Endothelial cell of umbilical vein (primary cell): ENCODE measurements around the gene MARCKSL1. TPM values are rescaled to one million over a fixed set of nuclear protein-coding genes. Genes with fewer than 3 reads are reported as not detected.

ENCODE experiments used
- BruUV-seq: library from RNA; stranded (reverse); fragments of 400-500 nt; replicated peaks from 2 replicates; lab custom pipeline; 2021; lab: Mats Ljungman, UMichigan
- CTCF ChIA-PET: fragments of 300-600, 350-600 bp; sonication (Branson Sonifier 250); formaldehyde crosslinking; loops from one replicate; lab custom pipeline; 2021; ENCODE audit warnings: antibody characterized with exemption, inconsistent platforms; lab: Charles Lee
- POLR2A ChIA-PET: fragments of 300-600, 350-600 bp; sonication (Branson Sonifier 250); formaldehyde crosslinking; loops from one replicate; lab custom pipeline; 2021; ENCODE audit warnings: antibody characterized with exemption, inconsistent platforms; lab: Charles Lee
- DNase-seq: peaks from one replicate; pipeline ENCODE4 v3.0.0-alpha.2; 2011; ENCODE audit warnings: low read depth, low spot score
- FAIRE-seq: peaks from 2 replicates; lab custom pipeline; 2011; peaks lifted over from hg19 to GRCh38; lab: Jason Lieb, UNC
- H2AFZ ChIP-seq: 2 replicates; pipeline ENCODE4 v1.6.0; 2012; ENCODE audit warnings: low read depth, low read length, control low read depth, inconsistent platforms
- H3K27ac ChIP-seq: 2 replicates; pipeline ENCODE4 v1.5.1; 2011; ENCODE audit warnings: low read depth, mild to moderate bottlenecking, control low read depth, low read length, moderate library complexity; ENCODE audit not compliant: insufficient read depth
- H3K27me3 ChIP-seq, 2 experiments: 2 replicates each; pipeline versions ENCODE4 v1.6.0 to v1.6.1; 2011; ENCODE audit warnings: low read length in 2 of 2, mixed read lengths in 1 of 2; ENCODE audit not compliant: control insufficient read depth in 2 of 2, insufficient read depth in 2 of 2
- H3K36me3 ChIP-seq, 2 experiments: 2 replicates in 1 of 2; 3 replicates in 1 of 2; pipeline ENCODE4 v1.5.1; 2011; ENCODE audit warnings: low read length in 2 of 2, mild to moderate bottlenecking in 1 of 2, moderate library complexity in 1 of 2; ENCODE audit not compliant: control insufficient read depth in 2 of 2, insufficient read depth in 2 of 2; ENCODE audit errors: extremely low read depth in 1 of 2
- H3K4me1 ChIP-seq: 3 replicates; pipeline ENCODE4 v1.5.1; 2011; ENCODE audit warnings: mild to moderate bottlenecking, low read length; ENCODE audit not compliant: control insufficient read depth, insufficient read depth; ENCODE audit errors: extremely low read depth
- H3K4me2 ChIP-seq: 2 replicates; pipeline ENCODE4 v1.6.1; 2011; ENCODE audit warnings: low read length, control low read depth, mixed read lengths; ENCODE audit not compliant: insufficient read depth
- H3K4me3 ChIP-seq, 3 experiments: fragments of 200-600 bp in 1 of 3; sonication (generic), shearing (Covaris generic) in 1 of 3; replicated peaks in 1 of 3; 2 replicates each; pipeline ENCODE4 v1.5.1; 2011 to 2016; ENCODE audit warnings: control low read depth in 3 of 3, low read length in 3 of 3, mild to moderate bottlenecking in 2 of 3, inconsistent platforms in 1 of 3, low read depth in 1 of 3, moderate library complexity in 1 of 3; ENCODE audit not compliant: insufficient read depth in 1 of 3
- H3K79me2 ChIP-seq: 2 replicates; pipeline ENCODE4 v1.6.0; 2012; ENCODE audit warnings: low read length, inconsistent platforms; ENCODE audit not compliant: control insufficient read depth, insufficient read depth
- H3K9ac ChIP-seq: replicated peaks from 2 replicates; pipeline ENCODE3; 2011; ENCODE audit warnings: low read length, control low read depth; ENCODE audit not compliant: insufficient read depth; ENCODE audit errors: extremely low read depth
- H3K9me1 ChIP-seq: replicated peaks from 3 replicates; pipeline ENCODE4 v1.6.0; 2011; ENCODE audit warnings: mild to moderate bottlenecking, low read length; ENCODE audit not compliant: control insufficient read depth, insufficient read depth; ENCODE audit errors: extremely low read depth
- H3K9me3 ChIP-seq: replicated peaks from 2 replicates; pipeline ENCODE4 v1.5.1; 2012; ENCODE audit warnings: low read length, inconsistent platforms; ENCODE audit not compliant: control insufficient read depth, insufficient read depth
- H4K20me1 ChIP-seq: replicated peaks from 2 replicates; pipeline ENCODE3; 2011; ENCODE audit warnings: mild to moderate bottlenecking, low read length; ENCODE audit not compliant: control insufficient read depth, insufficient read depth; ENCODE audit errors: extremely low read depth
- EZH2 ChIP-seq: IDR thresholded peaks from 2 replicates; pipeline ENCODE4 v1.6.1; 2012; ENCODE audit warnings: borderline replicate concordance, low read depth, mild to moderate bottlenecking, moderate library complexity, low read length, inconsistent platforms; ENCODE audit not compliant: severe bottlenecking
- FOS ChIP-seq: IDR thresholded peaks from 2 replicates; pipeline ENCODE4 v1.6.1; 2011; ENCODE audit warnings: mild to moderate bottlenecking, low read length, moderate library complexity, borderline replicate concordance; ENCODE audit not compliant: insufficient read depth
- GATA2 ChIP-seq: IDR thresholded peaks from 2 replicates; pipeline ENCODE4 v1.7.0; 2011; ENCODE audit warnings: low read depth, mild to moderate bottlenecking, moderate library complexity, mixed read lengths, low read length; ENCODE audit not compliant: insufficient read length, insufficient read depth
- JUN ChIP-seq: IDR thresholded peaks from 2 replicates; pipeline ENCODE4 v1.6.1; 2011; ENCODE audit warnings: borderline replicate concordance, low read depth; ENCODE audit not compliant: insufficient read length, insufficient read depth
- MAX ChIP-seq: IDR thresholded peaks from 2 replicates; pipeline ENCODE4 v1.6.1; 2011; ENCODE audit not compliant: insufficient read depth, insufficient read length
- MYC ChIP-seq: IDR thresholded peaks from one replicate; pipeline ENCODE4 v1.6.1; 2011; ENCODE audit warnings: mild to moderate bottlenecking, low read depth, low read length
- POLR2A ChIP-seq: IDR thresholded peaks from 2 replicates; pipeline ENCODE4 v1.6.1; 2012; ENCODE audit warnings: low read depth, mild to moderate bottlenecking, control low read depth, low read length
- POLR2AphosphoS5 ChIP-seq: IDR thresholded peaks from 2 replicates; pipeline ENCODE4 v1.6.1; 2012; ENCODE audit warnings: low read depth, mild to moderate bottlenecking, control low read depth, low read length, moderate library complexity; ENCODE audit not compliant: insufficient read depth
- dilution Hi-C: fragments of 300-500 bp; cut with MboI; formaldehyde crosslinking; loops from one replicate; pipeline ENCODE4 v1.15.0; 2019; ENCODE audit warnings: low sequenced_read_pairs; ENCODE audit not compliant: extremely low pct_ligation_motif_present
- intact Hi-C: fragments of 100-400 bp; cut with micrococcal nuclease; formaldehyde crosslinking; loops from one replicate; pipeline ENCODE4 v1.10.0; 2022
- polyA plus RNA-seq, 4 experiments: library from polyadenylated mRNA; depleted of rRNA in 3 of 4; stranded (reverse) in 3 of 4; unstranded in 1 of 4; fragments of >200 nt; gene quantifications; 2 replicates each; pipeline versions ENCODE4 v1.2.1 to v1.2.3, GENCODE V29; 2011 to 2012; ENCODE audit warnings: missing spikeins in 1 of 4
- total RNA-seq: library from RNA; stranded (reverse); gene quantifications from 2 replicates; pipeline ENCODE4 v1.2.3, GENCODE V29; 2021
- TF ChIP-seq, protein P1 (sequence below), 2 donors: IDR thresholded peaks; 1 replicate in 1 of 2; 2 replicates in 1 of 2; pipeline ENCODE4 v1.5.1; 2011; ENCODE audit warnings: low read length in 2 of 2, mild to moderate bottlenecking in 2 of 2, moderate library complexity in 2 of 2, control low read depth in 1 of 2, inconsistent platforms in 1 of 2, low read depth in 1 of 2; ENCODE audit not compliant: insufficient read depth in 1 of 2; ENCODE audit errors: extremely low read depth in 1 of 2

Gene MARCKSL1
- total and polyA plus RNA-seq, 2 donors (not counting 3 experiments of a cell fraction or from before 2014, with no cell fraction given), result 265 to 318 TPM

DNA sequence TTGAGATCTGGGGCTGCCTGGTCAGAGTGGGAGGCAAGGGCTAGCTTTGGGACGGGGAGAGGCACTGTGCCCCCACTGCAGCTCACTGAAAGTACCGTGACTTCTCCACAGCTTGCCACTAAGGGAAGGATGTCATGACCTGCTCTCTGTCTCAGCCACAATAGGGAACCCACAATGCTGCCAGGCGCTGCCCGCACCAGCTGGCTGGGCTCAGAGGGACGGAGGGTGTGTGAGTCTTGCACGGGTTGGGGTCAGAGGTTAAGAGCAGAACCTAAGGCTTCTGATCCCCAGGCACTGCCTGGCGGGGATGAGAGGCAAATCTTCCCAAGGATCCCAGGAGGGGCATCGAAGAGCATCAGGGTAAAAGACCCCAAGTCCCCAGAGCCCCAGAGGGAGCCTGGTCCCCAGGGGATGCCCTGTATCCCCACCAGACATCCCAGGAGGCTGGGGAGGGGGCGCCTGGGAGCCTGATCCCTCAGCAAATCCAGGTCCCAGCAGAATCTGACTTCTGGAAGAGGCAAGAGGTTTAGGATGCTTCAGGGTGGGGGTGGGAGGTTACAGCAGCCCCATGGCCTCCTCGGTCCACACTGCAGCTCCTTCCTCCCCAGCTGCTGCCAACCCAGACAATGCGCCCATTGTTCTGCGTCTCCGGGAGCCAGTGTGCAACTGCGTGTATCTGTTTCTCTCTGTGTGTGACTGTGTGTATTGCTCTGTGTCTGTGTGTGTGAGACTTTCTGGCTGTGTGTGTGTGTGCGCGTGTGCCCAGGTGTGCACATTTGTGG is 2.0 kb upstream of the MARCKSL1 start:
- TF ChIP-seq, protein P1, sequence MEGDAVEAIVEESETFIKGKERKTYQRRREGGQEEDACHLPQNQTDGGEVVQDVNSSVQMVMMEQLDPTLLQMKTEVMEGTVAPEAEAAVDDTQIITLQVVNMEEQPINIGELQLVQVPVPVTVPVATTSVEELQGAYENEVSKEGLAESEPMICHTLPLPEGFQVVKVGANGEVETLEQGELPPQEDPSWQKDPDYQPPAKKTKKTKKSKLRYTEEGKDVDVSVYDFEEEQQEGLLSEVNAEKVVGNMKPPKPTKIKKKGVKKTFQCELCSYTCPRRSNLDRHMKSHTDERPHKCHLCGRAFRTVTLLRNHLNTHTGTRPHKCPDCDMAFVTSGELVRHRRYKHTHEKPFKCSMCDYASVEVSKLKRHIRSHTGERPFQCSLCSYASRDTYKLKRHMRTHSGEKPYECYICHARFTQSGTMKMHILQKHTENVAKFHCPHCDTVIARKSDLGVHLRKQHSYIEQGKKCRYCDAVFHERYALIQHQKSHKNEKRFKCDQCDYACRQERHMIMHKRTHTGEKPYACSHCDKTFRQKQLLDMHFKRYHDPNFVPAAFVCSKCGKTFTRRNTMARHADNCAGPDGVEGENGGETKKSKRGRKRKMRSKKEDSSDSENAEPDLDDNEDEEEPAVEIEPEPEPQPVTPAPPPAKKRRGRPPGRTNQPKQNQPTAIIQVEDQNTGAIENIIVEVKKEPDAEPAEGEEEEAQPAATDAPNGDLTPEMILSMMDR (IDR thresholded peaks at IDR 0.05; ENCODE audit: extremely low read depth in 1 of 2, insufficient read depth in 1 of 2, low read depth in 1 of 2, low read length in 2 of 2), result no peak
- TF ChIP-seq GATA2 (no peak), MAX (no peak), POLR2A (no peak), FOS (no peak), JUN (no peak), POLR2AphosphoS5 (no peak), MYC (no peak), EZH2 (no peak)
- Histone ChIP-seq H3K9me3 (no peaks in the 10 kb centered on the region), H3K9ac (no peak overlapping the region), H3K36me3 (peaks cover 5% of the 10 kb centered on the region in 2 experiments), H3K4me1 (peaks cover 14% of the 10 kb centered on the region), H3K27ac (no peak overlapping the region), H3K4me2 (no peak overlapping the region), H3K4me3 (no peak overlapping the region), H4K20me1 (no peaks in the 10 kb centered on the region), H3K9me1 (no peaks in the 10 kb centered on the region), H3K79me2 (peaks cover 19% of the 10 kb centered on the region), H3K27me3 (no peaks in the 10 kb centered on the region), H2AFZ (no peak overlapping the region)
- no peak for DNase-seq
- no peak for FAIRE-seq
- ChIA-PET POLR2A (interaction anchor here (0.6 to 1.3 kb wide), 2 partner anchors 10 to 23 kb away, joined by 3 to 5 read pairs; no protein-coding TSS in a partner anchor), CTCF (interaction anchor here (1.5 kb wide), 1 partner anchor 25 kb away, joined by 4 read pairs; no protein-coding TSS in a partner anchor)
- dilution Hi-C loops (no loop called here), intact Hi-C loops (loop anchor here (5.0 kb wide), 1 partner anchor 116 kb away; the partner anchor contains the start of genes EIF3I and TMEM234)
- BruUV-seq, result no TSS peak
